GM12878 (cell line): ENCODE measurements around the gene CCDC197. TPM values are rescaled to one million over a fixed set of nuclear protein-coding genes. Genes with fewer than 3 reads are reported as not detected.

Source experiments
- ATAC-seq: fragments of 200-7000 bp; cut with Tn5 transposase; 3 replicates; pipeline ENCODE4 v1.9.1; 2020; ENCODE audit warnings: mild to moderate bottlenecking, moderate library complexity
- BruUV-seq: library from RNA; stranded (reverse); fragments of 400-500 nt; replicated peaks from 2 replicates; lab custom pipeline; 2021; lab: Mats Ljungman, UMichigan
- CTCF ChIA-PET: fragments of 300-600 bp; sonication (Branson Sonifier 250); formaldehyde crosslinking; extraction: SDS; loops from one replicate; lab custom pipeline; 2021; ENCODE audit warnings: inconsistent platforms; lab: Yijun Ruan, JAX
- POLR2A ChIA-PET: fragments of 350-600 bp; formaldehyde crosslinking; extraction: SDS; loops from one replicate; lab custom pipeline; 2021; ENCODE audit warnings: inconsistent platforms; lab: Charles Lee
- RAD21 ChIA-PET: fragments of 300-600 bp; sonication (Branson Sonifier 250); formaldehyde crosslinking; loops from one replicate; lab custom pipeline; 2023; ENCODE audit warnings: antibody characterized with exemption; ENCODE audit not compliant: unreplicated experiment; lab: Charles Lee
- SMC1A ChIA-PET: fragments of 300-600 bp; sonication (Branson Sonifier 250); formaldehyde crosslinking; loops from one replicate; lab custom pipeline; 2023; ENCODE audit not compliant: unreplicated experiment, uncharacterized antibody; lab: Charles Lee
- DNase-seq: peaks from one replicate; pipeline ENCODE4 v3.0.0-alpha.2; 2011; ENCODE audit warnings: low read depth, low spot score
- FAIRE-seq: peaks from 3 replicates; lab custom pipeline; 2011; peaks lifted over from hg19 to GRCh38; lab: Jason Lieb, UNC
- H2AFZ ChIP-seq: 2 replicates; pipeline ENCODE4 v1.6.0; 2011; ENCODE audit warnings: low read depth, low read length, control low read depth; ENCODE audit not compliant: control insufficient read depth
- H3K27ac ChIP-seq: 2 replicates; pipeline ENCODE4 v1.5.1; 2011; ENCODE audit warnings: control low read depth; ENCODE audit not compliant: control insufficient read depth, insufficient read depth
- H3K27me3 ChIP-seq, 2 experiments: replicated peaks in 1 of 2; 2 replicates each; pipeline versions ENCODE4 v1.6.0 to v1.6.1; 2011; ENCODE audit warnings: low read length in 1 of 2; ENCODE audit not compliant: control insufficient read depth in 2 of 2, insufficient read depth in 2 of 2
- H3K36me3 ChIP-seq, 2 experiments: 2 replicates each; pipeline ENCODE4 v1.5.1; 2011; ENCODE audit warnings: low read length in 1 of 2; ENCODE audit not compliant: control insufficient read depth in 2 of 2, insufficient read depth in 2 of 2
- H3K4me1 ChIP-seq: 2 replicates; pipeline ENCODE4 v1.6.1; 2011; ENCODE audit warnings: mild to moderate bottlenecking, low read length, moderate library complexity, mixed read lengths; ENCODE audit not compliant: control insufficient read depth, insufficient read depth
- H3K4me2 ChIP-seq: 2 replicates; pipeline ENCODE4 v1.6.0; 2011; ENCODE audit warnings: control low read depth; ENCODE audit not compliant: control insufficient read depth, insufficient read depth
- H3K4me3 ChIP-seq: fragments of 200-600 bp; sonication (generic); 2 replicates; pipeline ENCODE4 v1.5.1; 2016
- H3K79me2 ChIP-seq: 2 replicates; pipeline ENCODE4 v1.6.0; 2011; ENCODE audit warnings: low read length; ENCODE audit not compliant: control insufficient read depth, insufficient read depth
- H3K9ac ChIP-seq: 2 replicates; pipeline ENCODE4 v1.8.0; 2011; ENCODE audit warnings: low read length, control low read depth, mixed read lengths; ENCODE audit not compliant: control insufficient read depth, insufficient read depth
- H3K9me3 ChIP-seq: replicated peaks from 3 replicates; pipeline ENCODE4 v1.5.1; 2011; ENCODE audit warnings: mild to moderate bottlenecking, low read length; ENCODE audit not compliant: control insufficient read depth, insufficient read depth
- H4K20me1 ChIP-seq: 2 replicates; pipeline ENCODE4 v1.6.0; 2011; ENCODE audit not compliant: control insufficient read depth, insufficient read depth
- ASH2L ChIP-seq: fragments of 300-600, 200-600 bp; sonication (generic); IDR thresholded peaks from 2 replicates; pipeline ENCODE4 v1.6.1; 2017; ENCODE audit warnings: low read depth, mild to moderate bottlenecking, borderline replicate concordance
- ATF3 ChIP-seq: IDR thresholded peaks from 2 replicates; pipeline ENCODE4 v1.6.1; 2011; ENCODE audit warnings: low read depth, mild to moderate bottlenecking, low read length, moderate library complexity, borderline replicate concordance; ENCODE audit errors: extremely low read depth
- BACH1 ChIP-seq: fragments of 450-650 bp; IDR thresholded peaks from 2 replicates; pipeline ENCODE4 v1.6.1; 2017; ENCODE audit warnings: mild to moderate bottlenecking, borderline replicate concordance
- E2F8 ChIP-seq: fragments of 450-650 bp; IDR thresholded peaks from 2 replicates; pipeline ENCODE4 v1.6.1; 2018; ENCODE audit warnings: mild to moderate bottlenecking, low read depth, moderate library complexity; ENCODE audit not compliant: partially characterized antibody
- FOXM1 ChIP-seq: IDR thresholded peaks from 2 replicates; pipeline ENCODE4 v1.6.1; 2012; ENCODE audit warnings: low read depth, mild to moderate bottlenecking, inconsistent platforms, low read length, moderate library complexity
- HCFC1 ChIP-seq: fragments of 150-350 bp; IDR thresholded peaks from 2 replicates; pipeline ENCODE4 v1.6.1; 2014; ENCODE audit warnings: low read length
- HDAC6 ChIP-seq: fragments of 200-600 bp; sonication (generic); IDR thresholded peaks from one replicate; pipeline ENCODE4 v1.8.0; 2017; ENCODE audit warnings: antibody characterized with exemption; ENCODE audit not compliant: unreplicated experiment
- IRF3 ChIP-seq: fragments of 450-650 bp; IDR thresholded peaks from 2 replicates; pipeline ENCODE4 v1.6.1; 2014; ENCODE audit warnings: mild to moderate bottlenecking
- JUNB ChIP-seq: IDR thresholded peaks from 2 replicates; pipeline ENCODE4 v1.6.1; 2016; ENCODE audit warnings: antibody characterized with exemption, mild to moderate bottlenecking
- JUND ChIP-seq: IDR thresholded peaks from 2 replicates; pipeline ENCODE4 v1.6.1; 2012; ENCODE audit warnings: low read depth, mild to moderate bottlenecking, low read length, improper control_type of control experiment, moderate library complexity
- NKRF ChIP-seq: fragments of 450-650 bp; conservative IDR thresholded peaks from 2 replicates; pipeline ENCODE4 v1.6.1; 2017; ENCODE audit warnings: mild to moderate bottlenecking, moderate library complexity
- PAX8 ChIP-seq: fragments of 450-650 bp; IDR thresholded peaks from 2 replicates; pipeline ENCODE4 v1.6.1; 2017; ENCODE audit warnings: mild to moderate bottlenecking, moderate library complexity
- RUNX3 ChIP-seq: IDR thresholded peaks from 2 replicates; pipeline ENCODE4 v1.6.1; 2012; ENCODE audit warnings: low read length, inconsistent platforms
- SMAD1 ChIP-seq: fragments of 450-650 bp; IDR thresholded peaks from 2 replicates; pipeline ENCODE4 v1.6.1; 2018; ENCODE audit warnings: mild to moderate bottlenecking, low read depth; ENCODE audit not compliant: partially characterized antibody
- SMAD5 ChIP-seq: IDR thresholded peaks from 2 replicates; pipeline ENCODE4 v1.6.1; 2016; ENCODE audit warnings: antibody characterized with exemption, low read depth
- SREBF1 ChIP-seq: IDR thresholded peaks from 2 replicates; pipeline ENCODE4 v1.6.1; 2012; ENCODE audit warnings: mild to moderate bottlenecking, low read length
- SUPT20H ChIP-seq: IDR thresholded peaks from 2 replicates; pipeline ENCODE4 v1.6.1; 2011; ENCODE audit warnings: low read depth, mild to moderate bottlenecking, low read length, moderate library complexity, borderline replicate concordance; ENCODE audit not compliant: control insufficient read depth
- TAF1 ChIP-seq: IDR thresholded peaks from 2 replicates; pipeline ENCODE4 v1.6.1; 2011; ENCODE audit warnings: mild to moderate bottlenecking, low read depth, low read length, borderline replicate concordance
- ZBED1 ChIP-seq: IDR thresholded peaks from 2 replicates; pipeline ENCODE4 v1.6.1; 2016; ENCODE audit warnings: borderline replicate concordance
- WGBS: methylation state at CpG from one replicate; pipeline ENCODE4 v1.1.6; 2016; ENCODE audit warnings: low lambda C conversion rate; ENCODE audit not compliant: insufficient replicate concordance, insufficient coverage; ENCODE audit errors: missing lambda C conversion rate; 5-methylcytosine and 5-hydroxymethylcytosine counted together
- in situ Hi-C: fragments of 300-500 bp; cut with MboI; formaldehyde crosslinking; loops from 9 replicates; pipeline ENCODE4 v1.14.3; 2018; ENCODE audit warnings: mixed read lengths
- intact Hi-C: fragments of 100-400 bp; cut with micrococcal nuclease; formaldehyde crosslinking; loops from one replicate; pipeline ENCODE4 v1.14.2; 2022; ENCODE audit not compliant: unreplicated experiment
- polyA plus RNA-seq, 11 experiments: library from polyadenylated mRNA; depleted of rRNA in 4 of 11; unstranded in 6 of 11; stranded (reverse) in 5 of 11; fragments of >200 nt; fragmentation: Nextera tagmentation in 4 of 11; fragmentation: Illumina TruSeq in 1 of 11; extraction: Ambion mirVana in 4 of 11; extraction: Trizol in 1 of 11; gene quantifications; 1 replicate in 1 of 11; 2 replicates in 10 of 11; pipeline versions ENCODE4 v1.2.1 to v1.2.3, GENCODE V29; 2011 to 2016; ENCODE audit warnings: inconsistent platforms in 2 of 11, missing spikeins in 2 of 11, low read depth in 1 of 11
- total RNA-seq, 4 experiments: library from RNA; depleted of rRNA in 3 of 4; stranded (reverse); fragments of >200 nt in 3 of 4; fragmentation: Illumina TruSeq in 1 of 4; extraction: Trizol in 1 of 4; gene quantifications; 2 replicates each; pipeline versions ENCODE4 v1.2.1 to v1.2.3, GENCODE V29; 2013 to 2021

CCDC197 gene
- total and polyA plus RNA-seq, 10 of the 15 experiments (the other 5 are each of a cell fraction or from before 2014, with no cell fraction given): 0.12 TPM; not detected in 9

- intact Hi-C loops: loop anchor here (5.0 kb wide), 1 partner anchor 47 kb away; no protein-coding TSS in a partner anchor
- no peaks in the 10 kb centered on the region for H3K36me3 ChIP-seq
- CTCF ChIA-PET: interaction anchor here (0.7 to 16.9 kb wide), 16 partner anchors 8 to 687 kb away, joined by 3 to 541 read pairs (median 4); partner anchors contain the start of genes ASB2, DDX24 and IFI27L1
- no peaks in the 10 kb centered on the region for H3K9me3 ChIP-seq
- no peaks in the 10 kb centered on the region for H3K27me3 ChIP-seq
- H3K4me2 ChIP-seq: no peak overlapping the region
- no peak overlapping the region for H3K9ac ChIP-seq
- no peak for TF ChIP-seq NKRF
- no peak for TF ChIP-seq ZBED1
- TF ChIP-seq JUNB: no peak
- TF ChIP-seq IRF3: no peak
- no peak for TF ChIP-seq PAX8
- TF ChIP-seq BACH1: no peak
- TF ChIP-seq E2F8: no peak
- no peak for TF ChIP-seq SMAD1
- TF ChIP-seq HDAC6: no peak
- no peak for TF ChIP-seq ATF3
- no peak for TF ChIP-seq JUND
- TF ChIP-seq RUNX3: no peak
- no peak for TF ChIP-seq FOXM1
- TF ChIP-seq TAF1: no peak
- TF ChIP-seq SREBF1: no peak
- no peak for TF ChIP-seq HCFC1
- no peak for TF ChIP-seq ASH2L
- no peak for TF ChIP-seq SMAD5
- no peak for TF ChIP-seq SUPT20H
- TF ChIP-seq, all 136 proteins: peak for 0
- FAIRE-seq: no peak
- WGBS: 32% methylated on average over 8 of the region's 8 CpGs
- in situ Hi-C loops: loop anchor here (5.0 to 10.0 kb wide), 2 partner anchors 62 to 349 kb away; no protein-coding TSS in a partner anchor
- Histone ChIP-seq H3K79me2 (no peaks in the 10 kb centered on the region), H3K4me3 (no peak overlapping the region), H3K27ac (no peak overlapping the region), H3K4me1 (peaks cover 24% of the 10 kb centered on the region), H4K20me1 (no peaks in the 10 kb centered on the region), H2AFZ (no peak overlapping the region)
- no TSS peak for BruUV-seq
- POLR2A ChIA-PET: interaction anchor here (1.4 kb wide), 1 partner anchor 64 kb away, joined by 7 read pairs; no protein-coding TSS in a partner anchor
- no peak for ATAC-seq
- SMC1A ChIA-PET: interaction anchor here (0.8 to 3.0 kb wide), 7 partner anchors 20 to 68 kb away, joined by 3 to 24 read pairs (median 4); no protein-coding TSS in a partner anchor
- RAD21 ChIA-PET: interaction anchor here (1.0 to 9.3 kb wide), 5 partner anchors 9 to 63 kb away, joined by 3 to 344 read pairs (median 5); no protein-coding TSS in a partner anchor
- no peak for DNase-seq
Measured at GRCh38 chr14:94004015-94004414, 6.9 kb downstream of the CCDC197 start.
